Stomach (tissue), 4 donors: ENCODE measurements around the gene BHLHE40.

Experiments
- EP300 ChIP-seq: sonication (generic); formaldehyde crosslinking; IDR thresholded peaks from one replicate; pipeline ENCODE4 v1.6.1; 2017; ENCODE audit warnings: antibody characterized with exemption
- POLR2A ChIP-seq, 4 donors: fragments of 450-650 bp; IDR thresholded peaks; one replicate each; pipeline ENCODE4 v1.6.1; 2016; ENCODE audit warnings: antibody characterized with exemption in 4 of 4, control low read depth in 2 of 4, mild to moderate bottlenecking in 1 of 4, moderate library complexity in 1 of 4
- POLR2AphosphoS5 ChIP-seq, 3 donors: sonication (generic); formaldehyde crosslinking; IDR thresholded peaks; one replicate each; pipeline ENCODE4 v1.6.1; 2016; ENCODE audit warnings: antibody characterized with exemption in 3 of 3
- TF ChIP-seq, protein P1 (sequence below), 7 experiments: fragments of 450-650 bp in 4 of 7; fragments of 200-600 bp in 3 of 7; sonication (generic) in 3 of 7; IDR thresholded peaks; one replicate each; pipeline ENCODE4 v1.5.1; 2016 to 2019; ENCODE audit warnings: antibody characterized with exemption in 7 of 7, control low read depth in 2 of 7, mild to moderate bottlenecking in 1 of 7

DNA sequence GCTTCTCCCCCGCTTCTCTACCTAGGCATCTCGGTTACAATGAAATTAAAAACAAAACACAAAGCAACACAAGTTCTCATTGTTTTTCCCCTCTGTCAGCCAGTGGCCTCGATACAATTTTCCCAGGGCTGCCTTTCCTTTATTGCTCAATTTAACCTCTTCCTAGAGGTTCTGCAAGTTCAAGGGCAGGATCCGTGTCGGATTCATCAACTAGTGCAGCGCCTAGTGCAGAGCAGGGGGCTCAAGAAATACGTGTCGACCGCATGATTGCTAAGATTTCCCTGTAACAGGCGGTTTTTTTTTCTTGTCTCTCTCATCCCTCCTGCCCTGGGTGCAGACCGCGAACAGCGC lies 1.4 kb upstream of the BHLHE40 start:
- TF ChIP-seq, protein P1, sequence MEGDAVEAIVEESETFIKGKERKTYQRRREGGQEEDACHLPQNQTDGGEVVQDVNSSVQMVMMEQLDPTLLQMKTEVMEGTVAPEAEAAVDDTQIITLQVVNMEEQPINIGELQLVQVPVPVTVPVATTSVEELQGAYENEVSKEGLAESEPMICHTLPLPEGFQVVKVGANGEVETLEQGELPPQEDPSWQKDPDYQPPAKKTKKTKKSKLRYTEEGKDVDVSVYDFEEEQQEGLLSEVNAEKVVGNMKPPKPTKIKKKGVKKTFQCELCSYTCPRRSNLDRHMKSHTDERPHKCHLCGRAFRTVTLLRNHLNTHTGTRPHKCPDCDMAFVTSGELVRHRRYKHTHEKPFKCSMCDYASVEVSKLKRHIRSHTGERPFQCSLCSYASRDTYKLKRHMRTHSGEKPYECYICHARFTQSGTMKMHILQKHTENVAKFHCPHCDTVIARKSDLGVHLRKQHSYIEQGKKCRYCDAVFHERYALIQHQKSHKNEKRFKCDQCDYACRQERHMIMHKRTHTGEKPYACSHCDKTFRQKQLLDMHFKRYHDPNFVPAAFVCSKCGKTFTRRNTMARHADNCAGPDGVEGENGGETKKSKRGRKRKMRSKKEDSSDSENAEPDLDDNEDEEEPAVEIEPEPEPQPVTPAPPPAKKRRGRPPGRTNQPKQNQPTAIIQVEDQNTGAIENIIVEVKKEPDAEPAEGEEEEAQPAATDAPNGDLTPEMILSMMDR (IDR thresholded peaks at IDR 0.05), result no peak
- TF ChIP-seq POLR2A (IDR thresholded peaks at IDR 0.05) (no peak), POLR2AphosphoS5 (IDR thresholded peaks at IDR 0.05) (no peak), EP300 (no peak)
